Activated naive CD4-positive, alpha-beta T cell treated with anti-CD3 and anti-CD28 coated beads, Interleukin-2, amount 50 U/mL, for 24 hours (primary cell): ENCODE results near the gene C12orf42.
A peak's percentile ranks its signal among the peaks of the same experiment; 100 is the strongest.

Experiments used
- H3K27ac Mint-ChIP-seq: one replicate; pipeline ENCODE4 v1.8.0; 2021; ENCODE audit warnings: mild to moderate bottlenecking, mixed read lengths
- H3K27me3 Mint-ChIP-seq: one replicate; pipeline ENCODE4 v1.8.0; 2021; ENCODE audit warnings: mixed read lengths
- H3K36me3 Mint-ChIP-seq: one replicate; pipeline ENCODE4 v1.8.0; 2021; ENCODE audit warnings: mixed read lengths
- H3K4me1 Mint-ChIP-seq: one replicate; pipeline ENCODE4 v1.8.0; 2021; ENCODE audit warnings: mixed read lengths
- H3K4me3 Mint-ChIP-seq: one replicate; pipeline ENCODE4 v1.8.0; 2021; ENCODE audit warnings: mild to moderate bottlenecking, mixed read lengths
- H3K9me3 Mint-ChIP-seq: one replicate; pipeline ENCODE4 v1.8.0; 2021; ENCODE audit warnings: mixed read lengths

Gene C12orf42

DNA sequence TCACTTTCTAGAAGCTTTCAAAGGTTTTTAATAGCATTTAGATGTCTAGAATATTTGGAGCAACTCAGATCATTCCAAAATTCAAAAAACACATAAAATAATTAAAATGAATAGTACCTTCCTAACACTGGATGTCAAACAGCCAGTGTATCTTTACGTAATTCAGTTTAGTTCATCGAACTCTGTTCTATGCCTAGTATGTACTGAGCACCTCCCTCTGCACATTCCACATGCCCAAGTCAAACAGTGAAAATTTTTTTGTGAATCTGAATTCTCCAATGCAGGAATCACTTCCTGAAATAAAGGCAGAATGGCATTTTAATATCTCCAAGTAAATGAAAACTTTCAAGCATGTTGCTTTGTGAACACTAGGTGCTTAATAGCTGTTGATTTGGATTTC lies 192.3 kb downstream of the C12orf42 start:
- Mint-ChIP-seq H3K27me3 (peaks cover 2% of the 10 kb centered on the region), H3K9me3 (no peaks in the 10 kb centered on the region), H3K36me3 (peaks cover 4% of the 10 kb centered on the region), H3K4me1 (no peaks in the 10 kb centered on the region), H3K27ac (no peak overlapping the region), H3K4me3 (no peak overlapping the region)

DNA sequence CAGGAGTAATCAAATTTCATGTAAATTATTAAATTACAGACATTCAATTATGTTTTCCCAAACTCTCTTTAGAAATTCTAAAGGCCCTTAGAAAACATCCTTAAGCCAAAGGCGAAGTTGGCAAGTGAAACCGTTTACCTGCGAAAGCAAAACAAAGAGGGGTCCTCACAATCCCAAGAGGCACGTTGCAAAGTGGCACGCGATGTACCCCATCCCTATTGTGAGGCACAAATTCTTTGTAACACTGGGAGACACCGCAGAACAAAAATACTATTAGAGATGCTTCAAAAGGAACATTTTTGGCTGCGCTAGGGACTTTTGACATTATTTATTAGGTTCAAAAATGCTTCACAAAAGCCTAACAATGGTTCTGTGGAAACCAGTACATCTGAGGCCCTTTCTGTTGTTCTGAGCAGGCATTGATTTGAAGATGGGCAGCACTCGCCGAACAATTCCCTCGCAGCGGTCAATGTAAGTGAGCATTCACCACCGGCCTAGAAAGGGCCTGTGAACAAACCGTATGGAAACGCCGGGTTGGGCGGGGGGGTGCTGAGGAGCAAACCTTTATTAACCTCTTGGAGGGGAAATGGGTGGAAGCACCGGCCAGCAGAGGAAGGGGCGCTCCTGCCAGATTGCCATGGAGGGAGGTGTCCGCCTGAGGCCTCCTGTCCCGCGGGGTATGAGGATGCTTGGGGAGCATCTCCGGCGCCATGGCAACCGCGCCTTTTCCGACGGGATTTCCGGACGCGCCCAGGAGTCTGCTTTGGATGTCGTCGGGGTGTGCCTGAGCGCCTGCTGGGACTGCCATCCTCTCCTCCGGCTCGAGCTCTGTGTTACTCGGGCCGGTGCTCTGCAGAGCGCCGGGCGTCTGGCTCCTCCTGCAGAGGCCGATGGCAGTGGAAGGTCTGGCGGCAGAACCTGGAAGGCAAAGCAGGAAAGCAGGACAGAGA lies 193.9 kb downstream of the C12orf42 start:
- Mint-ChIP-seq H3K27me3 (peaks cover 2% of the 10 kb centered on the region), H3K4me1 (no peaks in the 10 kb centered on the region), H3K9me3 (no peaks in the 10 kb centered on the region), H3K36me3 (peaks cover 6% of the 10 kb centered on the region), H3K4me3 (no peak overlapping the region), H3K27ac (no peak overlapping the region)

DNA sequence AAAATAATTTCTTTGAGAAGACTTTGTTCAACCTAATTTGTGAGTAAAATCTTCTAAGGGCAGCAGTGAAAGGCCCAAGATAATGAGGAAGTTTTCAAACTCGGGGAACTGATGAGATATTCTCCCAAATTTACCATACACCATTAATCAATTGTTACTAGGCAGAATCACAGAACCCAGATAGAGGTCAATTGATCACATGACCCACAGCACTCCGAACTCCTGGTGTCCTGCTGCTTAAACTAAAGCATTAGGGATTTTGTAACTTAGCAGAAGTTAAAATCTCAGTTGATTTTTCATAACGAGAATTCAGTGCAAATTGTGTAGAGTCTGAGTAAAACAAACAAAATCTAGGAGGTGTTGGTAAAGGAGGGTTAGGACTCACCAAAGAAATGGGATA lies 207.8 kb downstream of the C12orf42 start:
- no peak overlapping the region for H3K4me3 Mint-ChIP-seq
- H3K9me3 Mint-ChIP-seq = no peaks in the 10 kb centered on the region
- no peaks in the 10 kb centered on the region for H3K27me3 Mint-ChIP-seq
- peaks cover 1% of the 10 kb centered on the region for H3K36me3 Mint-ChIP-seq
- no peak overlapping the region for H3K27ac Mint-ChIP-seq
- no peaks in the 10 kb centered on the region for H3K4me1 Mint-ChIP-seq

DNA sequence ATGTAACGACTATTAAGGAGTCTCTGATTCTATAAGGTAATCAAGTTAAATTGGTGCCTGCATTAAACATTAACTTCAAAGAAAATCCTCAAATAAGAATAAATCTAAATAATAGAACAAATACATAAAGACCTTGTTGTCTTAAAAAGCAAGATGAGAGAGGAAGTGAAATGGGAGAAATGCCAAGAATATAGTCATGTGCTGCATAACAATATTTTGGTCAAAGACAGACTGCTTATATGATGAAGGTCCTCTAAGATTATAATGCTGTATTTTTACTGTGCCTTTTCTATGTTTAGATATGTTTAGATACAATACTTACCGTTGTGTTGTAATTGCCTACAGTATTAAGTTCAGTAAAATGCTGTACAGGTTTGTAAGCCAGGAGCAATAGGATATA lies 213.6 kb downstream of the C12orf42 start:
- Mint-ChIP-seq H3K4me1 (peaks cover 10% of the 10 kb centered on the region), H3K4me3 (no peak overlapping the region), H3K27ac (no peak overlapping the region), H3K36me3 (no peaks in the 10 kb centered on the region), H3K27me3 (peaks cover 2% of the 10 kb centered on the region), H3K9me3 (no peaks in the 10 kb centered on the region)

DNA sequence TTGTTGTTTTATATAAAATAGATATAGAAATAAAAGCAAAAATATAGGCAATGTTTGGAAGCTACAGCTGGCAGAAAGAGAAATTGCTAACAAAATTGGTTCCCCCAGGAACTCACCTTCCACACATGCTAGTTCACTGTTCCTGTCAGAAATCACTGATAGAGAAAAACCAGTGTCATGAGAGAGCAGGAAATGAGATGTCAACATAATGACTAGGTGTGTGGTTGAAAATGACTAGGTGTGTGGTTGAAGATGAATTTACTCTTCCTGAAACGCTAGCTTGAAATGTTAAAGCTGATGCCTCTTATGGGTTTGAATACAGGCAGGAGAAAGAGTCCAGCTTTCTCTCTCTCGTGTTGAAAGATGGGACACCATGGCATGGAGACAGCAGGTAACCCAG lies 216.3 kb downstream of the C12orf42 start:
- Mint-ChIP-seq H3K4me3 (no peak overlapping the region), H3K36me3 (no peaks in the 10 kb centered on the region), H3K27ac (no peak overlapping the region), H3K27me3 (peaks cover 2% of the 10 kb centered on the region), H3K9me3 (no peaks in the 10 kb centered on the region), H3K4me1 (peaks cover 10% of the 10 kb centered on the region)

DNA sequence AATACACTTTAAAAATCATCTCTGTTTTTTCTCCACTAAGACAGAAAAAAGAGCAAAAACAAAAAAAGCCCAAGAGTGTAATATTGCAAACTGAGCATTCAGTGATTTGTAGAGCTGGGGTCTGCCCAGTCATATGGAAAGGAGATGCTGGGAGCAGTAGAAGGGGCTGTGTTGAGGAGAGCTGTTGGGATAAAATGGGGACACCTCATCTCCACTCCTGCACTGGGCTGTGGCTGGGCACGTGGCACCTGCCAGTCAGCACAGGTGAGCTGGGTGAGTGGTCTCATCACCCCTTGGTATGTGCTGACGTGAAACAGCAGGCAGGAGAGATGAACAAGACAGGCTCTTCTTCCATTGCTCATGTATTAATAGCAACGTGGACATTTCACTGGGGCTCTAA lies 217.4 kb downstream of the C12orf42 start:
- Mint-ChIP-seq H3K27me3 (peaks cover 2% of the 10 kb centered on the region), H3K36me3 (no peaks in the 10 kb centered on the region), H3K27ac (no peak overlapping the region), H3K4me1 (peaks cover 10% of the 10 kb centered on the region), H3K4me3 (no peak overlapping the region), H3K9me3 (no peaks in the 10 kb centered on the region)

DNA sequence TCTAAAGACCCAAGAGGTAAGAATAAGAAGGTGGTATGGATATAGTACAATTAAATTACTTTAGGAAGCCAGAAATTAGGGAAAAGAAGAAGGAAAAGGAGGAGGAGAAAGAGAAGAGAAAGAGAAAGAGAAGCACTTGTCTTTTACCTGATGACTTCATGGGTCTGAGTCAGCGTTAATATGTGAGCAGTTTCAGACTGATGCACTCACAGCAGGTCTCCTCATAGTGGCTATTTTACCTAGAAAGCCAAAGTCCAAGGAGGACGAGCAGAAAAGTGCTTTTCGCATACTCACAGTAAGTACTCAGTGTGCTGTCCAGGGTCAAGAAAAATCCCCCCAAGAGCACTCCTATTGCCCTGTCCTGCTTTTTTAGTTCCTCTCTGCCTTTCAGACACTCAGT lies 222.1 kb downstream of the C12orf42 start:
- Mint-ChIP-seq H3K9me3 (no peaks in the 10 kb centered on the region), H3K27ac (peak overlapping the region; percentile 15), H3K27me3 (peaks cover 2% of the 10 kb centered on the region), H3K4me3 (no peak overlapping the region), H3K4me1 (peaks cover 14% of the 10 kb centered on the region), H3K36me3 (no peaks in the 10 kb centered on the region)

DNA sequence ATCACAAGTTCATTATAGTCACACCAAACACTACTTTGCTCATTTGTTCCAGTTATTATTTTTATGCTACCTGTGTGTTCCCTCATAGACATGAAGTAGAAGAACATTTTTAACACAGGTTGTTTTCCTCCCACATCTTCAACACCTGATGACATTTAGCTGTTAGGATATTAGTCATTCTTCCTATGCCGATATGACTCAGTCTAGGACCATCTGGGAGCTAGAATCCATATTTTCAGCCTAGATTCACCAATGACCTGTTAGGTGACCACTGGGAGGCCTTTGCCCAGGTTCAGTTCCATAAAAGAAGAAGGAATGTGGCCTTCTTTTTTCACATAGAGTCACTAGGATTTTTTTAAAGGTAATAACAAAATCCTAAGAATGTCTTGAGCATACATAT lies 222.8 kb downstream of the C12orf42 start:
- H3K27ac Mint-ChIP-seq = no peak overlapping the region
- H3K4me3 Mint-ChIP-seq = no peak overlapping the region
- peaks cover 16% of the 10 kb centered on the region for H3K4me1 Mint-ChIP-seq
- no peaks in the 10 kb centered on the region for H3K36me3 Mint-ChIP-seq
- H3K27me3 Mint-ChIP-seq = no peaks in the 10 kb centered on the region
- no peaks in the 10 kb centered on the region for H3K9me3 Mint-ChIP-seq

DNA sequence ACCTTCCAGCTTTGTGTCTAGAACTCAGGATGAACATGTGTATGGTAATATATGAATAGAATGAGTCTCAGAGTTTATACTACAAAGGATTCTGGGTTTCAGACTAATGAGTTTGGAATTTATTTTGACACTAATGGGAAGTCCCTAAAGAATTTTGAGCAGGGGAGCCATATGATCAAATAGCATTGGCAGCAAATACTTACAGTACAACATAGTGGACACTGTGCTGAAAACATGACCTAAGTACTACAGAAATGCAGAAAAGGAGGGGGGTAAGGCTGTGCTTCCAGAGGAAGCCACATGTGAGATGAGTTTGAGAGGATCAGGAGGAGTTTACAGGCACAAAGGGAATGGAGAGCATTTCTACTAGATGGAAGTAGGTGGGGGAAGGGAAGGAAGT lies 225.8 kb downstream of the C12orf42 start:
- H3K27me3 Mint-ChIP-seq = no peaks in the 10 kb centered on the region
- H3K9me3 Mint-ChIP-seq = no peaks in the 10 kb centered on the region
- no peaks in the 10 kb centered on the region for H3K36me3 Mint-ChIP-seq
- no peak overlapping the region for H3K27ac Mint-ChIP-seq
- peaks cover 16% of the 10 kb centered on the region for H3K4me1 Mint-ChIP-seq
- H3K4me3 Mint-ChIP-seq = no peak overlapping the region

DNA sequence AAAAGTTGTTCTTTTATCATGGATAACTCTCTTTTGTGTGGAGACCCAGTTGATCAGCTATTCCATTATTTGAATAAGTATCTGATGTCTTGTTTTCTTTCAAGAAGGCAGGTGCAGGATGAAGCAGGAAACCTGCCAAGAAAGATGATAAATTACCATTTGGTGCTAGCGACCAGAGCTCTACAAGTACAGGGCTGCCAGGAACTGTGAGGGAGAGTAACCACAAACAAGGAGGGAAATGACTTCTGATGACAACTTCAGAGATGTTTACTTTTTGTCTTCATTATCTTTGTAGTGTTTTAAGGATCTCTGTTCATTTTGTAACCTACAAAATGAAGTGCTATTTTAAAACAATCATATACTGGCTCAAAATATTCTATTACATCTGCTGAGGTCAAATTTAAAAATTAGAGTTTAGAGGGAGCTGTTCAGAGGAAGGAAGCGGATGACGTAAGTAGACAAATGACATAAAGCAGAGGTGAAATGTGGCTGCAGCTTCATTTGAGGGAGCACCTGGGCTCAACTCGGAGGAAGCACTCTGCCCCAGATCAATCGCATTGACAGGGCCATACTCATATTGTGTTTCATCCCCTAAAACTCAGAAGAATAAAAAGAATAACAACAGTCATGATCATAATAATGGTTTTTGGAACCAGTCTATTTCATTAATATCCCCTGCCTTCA lies 226.8 kb downstream of the C12orf42 start:
- Mint-ChIP-seq H3K27me3 (no peaks in the 10 kb centered on the region), H3K27ac (no peak overlapping the region), H3K9me3 (no peaks in the 10 kb centered on the region), H3K4me3 (no peak overlapping the region), H3K36me3 (no peaks in the 10 kb centered on the region), H3K4me1 (peaks cover 16% of the 10 kb centered on the region)

DNA sequence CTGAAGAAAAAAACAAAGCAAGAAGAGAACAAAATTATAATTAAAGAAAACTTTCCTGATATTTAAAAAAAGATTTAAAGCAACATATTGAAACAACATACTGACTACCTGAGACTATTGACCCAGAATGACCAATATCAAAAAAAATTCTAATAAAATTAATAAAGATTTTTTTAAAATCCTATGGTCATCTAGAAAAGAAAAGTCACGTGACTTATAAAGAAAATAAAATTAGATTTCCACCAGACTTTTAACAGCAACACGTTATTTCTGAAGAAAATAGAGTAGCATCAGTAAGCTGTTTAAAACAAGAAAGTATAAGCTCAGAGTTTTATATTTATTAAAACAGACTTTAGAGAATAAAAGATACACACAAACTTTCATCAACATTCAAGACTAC lies 238.0 kb downstream of the C12orf42 start:
- Mint-ChIP-seq H3K9me3 (no peaks in the 10 kb centered on the region), H3K27ac (no peak overlapping the region), H3K4me1 (no peaks in the 10 kb centered on the region), H3K36me3 (no peaks in the 10 kb centered on the region), H3K4me3 (no peak overlapping the region), H3K27me3 (no peaks in the 10 kb centered on the region)
